Lung microvascular endothelial cell (primary cell): ENCODE results near the gene DYRK1A. TPM values are rescaled to one million over a fixed set of nuclear protein-coding genes. Genes with fewer than 3 reads are reported as not detected.
"Not testable (repeated sequence)": the region's sequence is repeated elsewhere in the genome, so short reads cannot be mapped to it uniquely, and the experiment has no call there.

ENCODE experiments used
- DNase-seq, 2 donors: peaks; one replicate each; pipeline versions ENCODE4 v3.0.0 to v3.0.0-alpha.2; 2010; ENCODE audit warnings: low read depth in 2 of 2
- total RNA-seq: library from RNA; depleted of rRNA; stranded (reverse); fragments of >200 nt; gene quantifications from 2 replicates; pipeline ENCODE4 v1.2.1, GENCODE V29; 2014

The DYRK1A gene
- total RNA-seq, 1 donor from 2014 or later = 72.4 TPM

DNA sequence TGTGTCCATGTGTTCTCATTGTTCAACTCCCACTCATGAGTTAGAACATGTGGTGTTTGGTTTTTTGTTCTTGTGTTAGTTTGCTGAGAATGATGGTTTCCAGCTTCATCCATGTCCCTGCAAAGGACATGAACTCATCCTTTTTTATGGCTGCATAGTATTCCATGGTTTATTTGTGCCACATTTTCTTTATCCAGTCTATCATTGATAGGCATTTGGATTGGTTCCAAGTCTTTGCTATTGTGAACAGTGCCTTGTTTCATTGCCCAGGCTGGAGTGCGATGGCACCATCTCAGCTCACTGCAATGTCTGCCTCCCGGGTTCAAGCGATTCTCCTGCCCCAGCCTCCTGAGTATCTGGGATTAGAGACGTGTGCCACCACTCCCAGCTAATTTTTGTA, 183.2 kb downstream of the DYRK1A start:
- DNase-seq = not testable (repeated sequence)

DNA sequence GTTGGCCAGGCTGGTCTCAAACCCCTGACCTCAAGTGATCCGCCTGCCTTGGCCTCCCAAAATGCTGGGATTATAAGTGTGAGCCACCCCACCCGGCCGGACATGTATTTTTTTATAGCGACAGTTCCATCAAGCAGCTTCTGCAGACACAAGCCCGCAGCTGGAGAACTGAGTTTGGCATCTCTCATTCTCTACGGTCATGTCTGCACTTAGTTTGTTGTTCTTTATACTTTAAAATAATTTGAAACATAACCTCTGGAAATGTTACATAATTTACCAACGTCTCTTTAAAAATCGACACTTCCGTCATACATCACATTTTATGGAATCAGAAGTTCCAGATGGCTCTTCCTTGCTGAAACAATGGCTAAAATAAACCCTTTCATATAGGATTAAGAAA, 183.6 kb downstream of the DYRK1A start:
- no peak for DNase-seq

DNA sequence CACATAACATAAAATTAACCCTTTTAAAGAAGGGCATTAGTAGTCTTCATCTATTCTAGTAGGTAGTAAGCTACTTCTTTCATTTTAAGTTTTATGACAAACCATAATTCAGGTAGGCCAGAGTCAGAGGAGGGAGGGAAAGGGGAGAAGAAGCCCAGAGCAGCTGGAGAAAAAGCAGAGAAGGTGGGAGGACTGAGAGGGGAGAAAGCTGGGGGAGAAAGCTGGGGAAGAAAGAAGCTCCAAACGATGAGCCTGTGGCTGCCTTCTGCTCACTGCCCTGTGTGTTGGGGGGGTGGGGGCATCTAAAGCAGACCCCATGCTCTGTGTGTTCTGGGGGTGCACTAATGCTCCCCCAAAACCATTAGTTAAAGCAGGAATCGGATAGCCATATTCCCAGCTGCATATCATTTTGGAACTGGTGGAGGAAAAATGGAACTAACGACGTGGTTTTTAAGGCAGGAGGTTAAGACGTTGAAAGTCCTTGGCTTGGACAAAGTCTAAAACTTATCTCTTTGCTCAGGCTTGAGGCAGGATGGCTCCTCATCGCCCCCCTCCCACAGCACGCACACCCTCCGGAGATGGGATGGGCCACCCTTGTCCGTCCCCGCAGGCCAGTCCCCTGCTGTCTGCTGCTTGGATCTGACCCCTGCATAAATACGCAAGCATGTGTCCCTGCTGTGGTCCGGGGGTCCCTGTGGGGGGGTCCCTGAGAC, 184.2 kb downstream of the DYRK1A start:
- no peak for DNase-seq

DNA sequence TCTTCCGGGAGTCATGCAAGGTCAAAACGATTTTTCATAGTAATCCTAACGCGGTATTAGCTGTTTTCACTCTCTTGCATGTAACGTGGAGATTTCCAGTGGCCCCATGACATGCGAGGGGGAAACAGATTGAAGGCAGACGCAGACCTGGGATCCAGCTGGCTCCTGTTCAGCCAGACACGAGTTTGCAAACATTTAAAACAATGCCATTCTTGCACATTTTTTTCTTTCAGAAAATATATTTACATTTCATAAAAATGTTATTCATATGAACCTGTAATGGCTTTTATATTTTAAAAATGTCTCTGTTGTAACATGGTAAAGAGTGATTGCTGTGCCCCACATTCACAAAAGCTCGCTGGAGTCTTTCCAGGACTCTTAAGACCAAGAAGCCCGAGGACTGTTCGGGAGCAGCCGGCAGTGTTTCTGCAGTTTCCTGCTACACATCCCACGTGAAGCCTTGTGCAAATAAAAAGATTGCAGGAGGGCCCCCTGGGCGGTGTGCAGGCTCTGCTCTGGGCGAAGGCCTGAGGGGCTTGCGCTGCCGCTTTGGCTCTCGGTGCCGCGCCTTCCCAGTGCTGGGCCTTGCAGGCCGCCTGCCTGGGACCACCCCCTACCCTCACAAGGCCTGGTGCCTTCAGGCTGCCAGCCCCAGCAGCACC, 184.9 kb downstream of the DYRK1A start:
- peak; percentile 42 to 45 for DNase-seq

DNA sequence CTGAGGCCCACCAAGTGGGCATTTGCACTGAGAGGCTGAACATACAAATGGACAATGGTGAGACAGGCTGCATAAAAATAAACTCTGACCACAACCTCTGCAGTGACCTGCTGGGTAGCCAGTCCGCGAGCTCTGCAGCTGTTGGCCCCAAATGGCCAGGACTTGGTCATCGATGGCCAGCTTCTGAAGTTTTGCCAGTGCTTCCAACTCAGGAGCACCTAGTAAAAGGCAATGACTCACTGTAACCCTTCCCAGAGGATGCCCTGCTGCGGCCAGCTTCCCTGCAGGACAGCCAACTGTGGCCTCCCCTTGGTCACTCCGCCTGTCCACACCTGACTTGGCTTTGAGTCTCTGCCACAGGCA, 185.4 kb downstream of the DYRK1A start:
- DNase-seq = no peak

DNA sequence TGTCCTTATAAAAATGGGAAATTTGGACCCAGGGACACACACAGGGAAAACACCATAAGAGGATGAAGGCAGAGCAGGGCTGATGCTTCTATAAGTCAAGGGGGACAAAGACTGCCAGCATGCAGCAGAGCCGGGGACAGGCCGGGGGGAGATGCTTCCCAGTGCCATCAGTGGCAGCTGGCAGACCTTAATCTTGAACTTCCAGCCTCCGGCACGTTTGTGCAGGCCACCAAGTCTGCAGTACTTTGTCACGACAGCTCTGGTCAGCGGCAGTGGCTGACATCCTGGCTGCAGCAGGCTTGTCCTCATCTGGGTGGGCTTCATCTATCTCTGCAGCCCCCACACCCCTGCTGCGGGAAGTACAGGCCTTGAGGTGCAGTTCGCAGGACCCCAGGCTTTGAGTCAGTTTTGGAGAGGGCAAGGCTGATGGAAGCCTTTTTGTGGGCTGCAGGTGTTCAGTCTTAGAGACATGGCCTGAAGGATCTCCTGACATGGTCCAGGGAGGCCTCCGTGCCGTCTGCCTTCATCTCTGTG, 186.0 kb downstream of the DYRK1A start:
- no peak for DNase-seq

DNA sequence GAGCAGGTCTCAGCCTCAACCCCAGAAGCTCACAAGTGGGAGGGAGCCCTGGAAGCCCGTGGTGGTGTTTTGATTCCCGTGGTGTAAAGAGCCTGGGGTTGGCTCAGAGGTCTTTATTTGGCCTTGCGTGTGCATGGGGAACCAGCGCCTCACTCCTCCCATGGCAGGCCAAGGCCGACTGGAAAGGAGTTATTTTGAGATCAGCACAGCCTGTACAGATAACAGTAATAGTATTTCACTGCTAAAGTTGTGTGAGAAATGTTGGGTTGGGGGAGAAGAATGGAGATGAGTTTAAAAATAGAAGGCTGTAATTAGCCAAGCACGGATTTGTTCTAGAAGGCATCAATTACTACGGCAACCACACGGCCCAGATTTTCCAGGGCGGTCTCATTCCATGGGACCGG, 186.5 kb downstream of the DYRK1A start:
- DNase-seq = no peak

DNA sequence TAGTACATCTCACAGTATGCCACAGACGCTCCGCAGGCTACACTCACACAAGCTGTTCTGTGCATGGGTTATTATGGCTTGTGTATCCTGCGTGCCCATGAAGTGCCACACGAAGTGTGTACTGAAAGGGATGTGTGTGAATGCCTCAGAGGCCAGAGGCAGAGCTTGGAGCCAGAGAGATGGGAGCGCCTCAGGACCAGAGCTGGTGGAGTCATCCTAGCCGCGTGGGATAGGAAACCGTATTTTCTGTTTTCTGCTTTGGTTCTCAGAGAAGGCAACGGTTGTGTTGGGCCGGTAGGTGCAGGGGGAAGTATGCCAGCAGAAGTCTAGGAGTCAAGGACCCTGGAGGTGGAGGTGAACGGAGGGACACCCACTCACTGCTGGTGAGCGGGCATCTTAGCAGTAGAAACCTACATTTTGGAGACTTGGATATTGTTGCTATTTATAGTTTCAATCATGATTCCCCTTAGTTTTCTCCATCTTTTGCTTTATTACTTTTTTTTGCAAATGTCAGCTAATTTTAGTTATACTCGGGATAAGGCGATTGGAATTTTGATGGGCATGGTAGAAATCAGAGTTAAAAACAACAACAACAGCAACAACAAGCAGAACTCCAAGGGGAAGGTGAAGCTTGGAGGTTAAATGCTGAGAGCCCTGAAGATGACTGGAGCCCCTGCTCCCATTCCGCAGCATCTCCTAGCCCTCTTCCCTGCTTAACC, 188.2 kb downstream of the DYRK1A start:
- no peak for DNase-seq

DNA sequence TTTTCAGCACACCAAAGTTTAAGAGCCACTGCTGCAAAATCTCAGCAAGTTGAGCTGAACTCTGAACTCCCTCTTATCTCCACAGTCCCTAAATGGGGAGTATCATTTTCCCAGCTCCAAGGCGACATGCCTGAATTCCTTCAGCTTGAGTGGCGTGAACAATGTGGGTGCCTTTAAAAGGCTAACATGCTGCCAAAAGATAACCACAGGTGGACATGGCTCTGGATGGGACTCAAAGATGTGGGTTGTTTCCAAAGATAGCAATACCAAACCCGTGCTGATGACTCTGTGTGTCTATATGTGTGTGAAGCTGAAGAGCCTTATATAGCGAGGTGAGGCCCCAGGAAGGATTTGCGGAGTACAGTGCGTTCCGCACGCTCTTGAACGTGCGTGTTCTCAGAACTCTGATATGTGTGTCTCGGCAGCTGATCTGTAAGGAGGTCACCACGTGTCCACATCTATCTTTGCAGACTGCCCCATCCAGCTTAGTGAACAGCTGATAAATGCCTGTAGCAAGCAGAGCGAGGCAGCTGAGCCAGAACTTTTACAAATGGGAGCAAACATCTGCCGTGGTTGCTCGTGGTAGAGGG, 189.2 kb downstream of the DYRK1A start:
- DNase-seq = no peak

DNA sequence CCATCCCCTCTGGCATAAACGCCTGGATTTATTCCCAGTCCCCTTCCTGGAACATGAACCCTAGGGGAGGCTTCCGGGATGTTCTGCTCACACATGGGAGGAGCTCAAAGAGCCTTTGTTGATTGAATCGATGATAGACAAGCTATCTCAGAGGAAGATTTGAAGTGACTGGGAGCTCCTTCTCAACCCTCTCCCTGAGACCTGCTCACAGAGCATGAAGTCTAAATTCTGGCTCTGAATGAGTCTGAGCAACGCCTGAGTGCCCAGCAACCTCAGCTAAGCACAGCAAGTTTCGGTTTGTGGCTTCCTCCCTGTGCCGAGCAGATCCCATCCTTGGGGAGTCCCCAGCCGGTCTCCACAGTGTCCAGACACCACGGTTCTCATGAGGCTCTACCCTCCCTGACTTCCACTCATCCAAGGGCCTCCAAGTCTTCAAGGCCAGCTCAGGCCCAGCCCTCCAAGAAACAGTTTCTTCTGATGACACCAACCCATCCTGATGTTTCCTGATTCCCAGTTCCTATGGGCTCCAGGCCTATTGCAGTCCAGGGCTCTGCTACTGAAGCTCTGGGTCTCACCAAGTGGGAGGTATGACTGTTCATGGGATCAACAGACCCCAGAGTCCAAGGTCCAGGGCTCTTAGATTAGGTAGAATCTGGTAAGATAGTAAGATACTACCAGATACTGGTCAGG, 190.8 kb downstream of the DYRK1A start:
- DNase-seq = peak in 1 of 2 donors; percentile 23

DNA sequence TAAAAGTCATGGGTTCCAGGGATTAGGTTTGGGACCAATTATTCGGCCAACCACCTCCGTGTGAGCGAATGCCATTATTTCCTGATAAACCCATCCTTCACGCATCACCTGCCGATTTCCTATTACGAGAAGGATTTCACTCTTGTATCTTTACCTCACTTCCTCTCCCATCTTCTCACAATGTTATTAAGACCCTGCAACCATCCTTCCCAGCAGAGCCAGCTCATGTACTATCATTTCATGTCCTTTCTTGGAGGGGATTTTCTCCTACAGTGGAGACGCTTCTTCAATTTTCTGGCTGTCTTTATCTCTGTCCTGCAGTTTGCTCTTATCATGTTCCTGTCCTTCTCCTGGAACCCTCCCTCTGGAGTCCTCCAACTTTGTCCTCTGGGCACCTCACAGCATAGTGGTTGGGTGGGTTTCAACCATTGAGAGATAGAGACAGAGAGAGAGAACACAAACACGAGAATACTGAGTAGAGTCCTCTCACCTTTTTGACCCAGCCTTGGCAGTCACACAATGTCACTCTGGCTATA, 192.2 kb downstream of the DYRK1A start:
- no peak for DNase-seq

DNA sequence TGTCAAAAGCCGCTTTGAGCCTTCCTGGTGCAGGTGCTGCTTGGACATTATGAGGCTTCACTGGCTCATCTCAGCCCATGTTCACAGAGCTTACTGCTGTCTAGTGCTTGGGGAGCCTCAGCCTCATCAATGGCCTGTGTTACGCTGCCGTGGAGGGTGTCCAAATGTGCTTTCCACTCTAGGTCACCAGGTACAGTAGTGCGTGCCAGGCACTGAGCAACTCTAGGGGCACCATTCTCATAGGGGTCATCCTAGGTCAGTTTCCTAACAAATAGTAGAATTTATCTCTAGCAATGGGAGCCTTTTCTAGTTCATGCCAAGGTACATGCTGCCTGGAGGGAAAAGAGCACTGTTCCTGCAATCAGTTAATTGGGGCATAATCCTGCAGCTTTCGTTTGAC, 193.8 kb downstream of the DYRK1A start:
- no peak for DNase-seq

DNA sequence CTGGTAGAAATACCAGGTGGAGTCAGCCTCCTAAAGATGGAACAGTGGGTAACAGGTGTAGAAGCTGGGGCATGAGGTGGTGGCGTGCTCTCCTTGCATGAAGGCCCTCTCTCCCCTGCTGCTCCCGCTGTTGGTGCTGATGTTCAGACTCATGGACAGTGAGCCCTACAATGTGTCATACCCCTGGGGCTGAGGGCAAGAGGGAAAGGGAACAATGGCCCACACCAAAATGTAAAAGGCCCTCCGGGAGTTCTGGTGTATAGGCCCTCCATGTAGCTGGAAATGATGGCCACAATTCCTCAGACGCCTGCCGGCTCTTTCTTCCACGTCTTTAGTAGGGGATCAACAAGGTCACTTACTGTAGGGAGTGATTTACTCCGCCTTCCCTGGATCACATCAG, 194.9 kb downstream of the DYRK1A start:
- DNase-seq = no peak

DNA sequence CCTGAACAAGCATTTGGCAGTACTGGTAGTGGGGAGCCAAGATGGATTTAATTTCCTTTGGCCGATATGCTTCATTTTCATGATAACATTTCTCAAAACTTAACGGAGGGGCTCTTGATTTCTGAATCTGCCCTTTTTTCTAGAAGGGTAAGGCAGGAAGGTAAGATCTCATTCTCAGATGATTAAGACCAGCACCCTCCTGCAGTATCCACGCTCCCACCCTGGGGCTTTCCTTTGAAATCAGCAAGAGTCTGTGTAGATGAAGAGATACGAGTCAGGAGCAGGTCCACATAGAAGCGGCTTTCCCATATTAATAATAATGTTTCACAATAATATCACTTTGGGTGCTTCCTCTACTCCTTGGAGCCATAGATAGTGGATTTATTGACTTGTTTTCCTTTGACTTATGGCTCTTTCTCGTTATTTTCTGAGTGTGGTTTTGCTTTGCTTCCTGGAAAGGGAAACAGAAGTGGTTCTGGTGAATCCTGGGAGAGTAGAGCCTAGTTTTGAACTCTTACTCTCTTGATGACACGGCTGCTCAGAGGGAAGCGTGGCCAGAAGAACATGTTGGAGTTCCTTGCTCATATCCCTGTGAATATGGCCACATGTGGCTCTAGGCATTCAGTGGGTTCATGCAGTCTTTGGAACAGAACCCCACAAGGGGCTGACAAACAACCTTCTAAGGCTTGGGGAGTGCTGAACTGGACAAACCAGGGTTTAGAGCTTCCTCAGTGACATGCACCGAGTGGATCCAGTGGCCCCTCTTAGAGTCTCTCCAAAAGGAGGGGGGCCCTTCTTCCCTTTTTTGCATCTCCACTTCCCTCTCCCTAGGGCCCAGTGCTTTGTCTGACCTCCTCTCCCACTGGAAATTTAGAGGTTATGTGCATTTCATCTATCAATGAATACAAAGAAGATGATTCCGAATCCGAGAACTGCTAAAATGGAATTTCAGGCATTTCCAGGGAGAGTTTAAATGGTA, 195.7 kb downstream of the DYRK1A start:
- DNase-seq = no peak

DNA sequence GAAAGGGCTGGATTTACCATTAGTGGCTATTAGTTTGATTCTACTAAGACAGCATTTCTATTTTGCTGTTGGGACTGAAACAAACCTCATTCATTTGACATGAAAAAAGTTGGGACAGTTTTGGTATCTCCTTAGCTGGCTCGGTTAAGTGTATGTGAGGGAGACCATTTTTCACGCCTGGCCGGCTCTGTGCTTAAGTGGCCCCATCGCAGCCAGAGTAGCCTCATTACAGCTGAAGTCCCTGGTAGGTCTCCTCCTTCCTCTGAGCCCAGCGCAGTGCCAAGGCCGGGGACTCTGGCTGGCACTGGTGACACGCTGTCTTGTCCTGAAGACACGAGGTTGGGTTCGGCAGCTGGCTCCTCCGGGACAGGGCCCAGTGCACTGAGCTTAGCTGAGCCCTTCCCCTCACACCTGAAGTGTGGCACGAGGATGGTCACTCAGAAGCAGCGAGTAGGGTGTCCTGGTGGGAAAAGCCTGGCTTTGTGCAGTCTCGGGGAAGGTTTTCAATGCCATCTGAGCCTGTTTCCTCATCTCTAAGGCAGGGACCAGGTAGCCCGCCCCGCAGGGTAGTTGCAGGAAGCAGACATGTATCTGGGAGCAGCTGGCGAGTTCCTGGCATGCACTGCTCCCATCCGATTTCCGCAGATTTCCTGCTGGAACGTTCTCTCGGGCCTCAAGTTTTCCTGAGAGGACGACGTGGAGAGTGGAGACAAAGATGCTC, 196.5 kb downstream of the DYRK1A start:
- DNase-seq = peak in 1 of 2 donors; percentile 52

DNA sequence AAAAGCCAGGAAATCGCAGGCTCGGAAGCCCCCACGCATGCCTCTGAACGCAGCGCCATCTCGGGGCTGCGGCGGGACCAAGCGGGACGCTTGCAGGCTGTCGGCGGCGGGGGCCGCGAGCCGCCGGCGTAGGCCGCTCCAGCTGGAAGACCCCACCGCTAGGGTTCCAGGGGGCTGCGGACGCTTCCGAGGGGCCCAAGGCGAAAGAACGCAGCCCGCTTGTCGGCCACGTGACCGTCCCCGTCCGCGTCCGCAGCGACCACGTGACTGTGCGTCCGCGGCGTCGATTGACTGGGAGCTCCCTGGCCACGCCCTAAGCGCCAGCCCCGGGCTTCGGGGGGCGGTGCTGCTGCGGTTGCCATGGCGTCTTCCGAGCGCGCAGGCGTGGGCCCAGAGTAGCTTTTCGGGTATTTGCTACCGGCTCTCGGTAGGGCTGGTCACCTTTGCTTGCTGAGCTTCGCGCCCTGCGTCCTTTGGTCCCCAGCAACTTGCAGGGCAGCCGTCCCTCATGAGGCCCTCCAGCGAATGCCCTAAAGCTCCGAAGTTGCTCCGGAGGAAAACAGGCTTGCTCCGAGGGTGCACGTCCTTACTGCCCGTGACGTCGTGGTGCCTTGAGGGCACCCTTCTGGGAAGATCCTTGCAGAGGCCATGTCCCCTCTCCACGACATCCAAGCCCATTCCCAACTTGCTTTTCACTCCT, 197.2 kb downstream of the DYRK1A start:
- peak; percentile 95 to 96 for DNase-seq

DNA sequence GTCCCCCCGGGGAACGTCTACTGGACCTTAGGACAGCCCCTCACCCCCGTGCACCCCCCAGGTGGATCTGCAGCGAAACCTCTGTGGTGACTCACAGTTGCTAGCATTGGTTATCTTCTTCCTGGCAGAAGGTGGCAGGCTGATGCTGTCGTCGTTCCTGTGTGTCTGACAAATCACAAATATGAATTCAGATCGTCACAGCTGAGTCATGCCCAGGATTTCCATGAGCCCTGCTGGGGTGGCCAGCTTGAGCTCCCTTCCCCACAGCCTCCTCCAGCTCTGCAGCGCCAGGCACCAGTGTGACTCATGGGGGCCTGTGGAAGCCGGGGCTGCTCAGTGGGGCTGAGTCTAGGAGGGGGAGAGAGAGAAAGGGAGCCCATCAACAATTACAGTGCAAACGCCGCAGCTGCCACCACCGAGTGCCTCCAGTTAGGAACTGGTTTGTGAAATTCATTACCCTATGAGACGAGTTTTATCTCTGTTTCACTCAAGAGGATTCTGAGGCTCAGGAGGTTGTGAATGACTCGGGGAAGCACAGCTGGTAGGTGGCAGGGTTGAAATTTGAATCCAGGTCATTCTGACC, 197.9 kb downstream of the DYRK1A start:
- DNase-seq = peak; percentile 98 to 100

DNA sequence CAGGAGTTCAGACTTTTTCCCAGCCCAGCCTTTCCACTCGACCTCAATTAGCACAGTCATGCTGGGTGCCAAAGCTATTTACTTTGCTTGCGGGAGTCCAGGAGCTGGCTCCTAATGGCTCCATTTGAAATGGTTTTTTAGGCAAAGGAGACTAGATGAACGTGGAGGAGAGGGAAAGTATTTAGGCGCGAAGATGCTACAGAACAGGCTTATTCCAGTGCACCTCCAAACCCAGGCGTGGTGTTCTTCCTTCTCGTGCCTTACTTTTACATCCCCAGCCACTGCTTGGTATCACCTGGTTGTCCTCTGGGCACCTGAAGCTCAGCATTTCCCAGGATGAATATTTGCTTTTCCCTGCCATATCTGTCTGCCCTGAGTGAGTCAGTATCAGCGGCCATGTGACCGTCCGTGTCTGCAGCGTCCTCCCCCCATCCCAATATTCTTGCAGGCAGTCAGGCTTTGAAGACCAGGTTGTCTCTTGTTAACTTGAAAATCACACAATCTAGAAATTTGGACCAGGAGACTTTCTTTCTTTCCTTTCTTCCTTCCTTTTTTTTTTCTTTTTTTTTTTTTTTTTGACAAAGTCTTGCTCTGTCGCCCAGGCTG, 198.5 kb downstream of the DYRK1A start:
- no peak for DNase-seq
